HG02759 (cell line): ENCODE results near the gene GRID1.

Experiments used
- ATAC-seq: cut with Tn5 transposase; IDR thresholded peaks from one replicate; pipeline ENCODE4 v1.9.1; 2021; ENCODE audit warnings: mild to moderate bottlenecking, moderate library complexity; ENCODE audit not compliant: unreplicated experiment

The GRID1 gene

GRCh38 chr10:86025509-86025908 is 341.1 kb downstream of the GRID1 start:
- ATAC-seq: no peak

- no peak for ATAC-seq
Measured at GRCh38 chr10:86024281-86025041, 342.1 kb downstream of the GRID1 start.

- no peak for ATAC-seq
Measured at GRCh38 chr10:86023931-86024280, 342.7 kb downstream of the GRID1 start.

- no peak for ATAC-seq
Measured at GRCh38 chr10:86023336-86023735, 343.3 kb downstream of the GRID1 start.

- ATAC-seq: no peak
Measured at GRCh38 chr10:86022906-86023305, 343.7 kb downstream of the GRID1 start.

DNA sequence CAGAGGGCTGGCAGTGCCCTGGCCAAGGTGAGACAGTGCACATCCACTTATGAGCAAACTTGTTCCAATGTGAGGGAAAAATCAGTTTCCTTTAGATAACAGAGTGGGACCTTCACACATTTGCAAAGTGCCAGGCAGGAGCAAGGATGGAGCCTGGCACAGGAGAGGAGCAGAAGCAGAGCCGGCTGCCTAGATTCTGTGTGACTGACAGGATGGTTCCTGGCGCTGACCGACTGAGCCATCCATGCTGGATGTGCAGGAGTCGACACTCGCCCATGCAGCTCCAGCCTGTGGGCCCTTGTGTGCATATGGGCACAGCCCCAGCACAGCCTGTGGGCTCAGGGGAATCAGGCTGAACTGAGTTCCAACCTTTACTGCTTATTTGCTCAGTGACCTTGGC is 346.5 kb downstream of the GRID1 start:
- ATAC-seq: no peak

- no peak for ATAC-seq
Measured at GRCh38 chr10:86019141-86019540, 347.5 kb downstream of the GRID1 start.

DNA sequence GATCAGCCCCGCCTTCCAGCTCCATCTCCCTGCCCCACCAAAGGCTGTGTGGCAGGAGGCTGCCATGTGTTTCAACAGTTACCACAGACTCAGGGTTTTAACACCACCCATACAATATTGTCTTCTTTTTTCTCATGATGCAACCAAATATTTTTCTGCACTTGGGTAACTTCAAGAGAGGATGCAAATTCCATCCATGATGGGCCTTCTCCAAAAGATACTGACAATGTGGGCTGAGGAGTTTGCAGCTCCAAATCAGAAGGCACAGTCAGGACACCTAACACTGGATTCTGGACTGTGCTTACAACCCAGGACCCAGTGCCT is 347.9 kb downstream of the GRID1 start:
- peak; percentile 14 for ATAC-seq

GRCh38 chr10:86017841-86018734 is 348.5 kb downstream of the GRID1 start:
- ATAC-seq: peak; percentile 79

DNA sequence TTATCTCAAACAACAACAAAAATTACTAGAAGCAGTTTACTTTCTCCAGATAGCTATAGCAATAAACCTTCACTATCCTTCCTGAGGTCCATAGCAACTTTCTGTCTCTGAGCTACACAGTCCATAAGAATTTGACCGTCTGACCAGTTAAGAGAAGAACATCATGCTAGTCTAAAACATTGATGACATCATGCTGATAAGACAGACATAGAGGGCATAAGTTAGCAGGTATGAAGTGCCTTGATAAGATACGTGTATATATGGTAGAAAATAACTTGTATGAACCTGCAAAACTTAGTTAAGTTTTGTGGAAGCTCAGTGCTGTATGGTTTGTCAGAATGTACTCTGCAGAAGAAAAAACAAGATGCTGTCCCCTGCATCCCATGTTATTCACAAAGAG is 353.0 kb downstream of the GRID1 start:
- ATAC-seq: no peak

DNA sequence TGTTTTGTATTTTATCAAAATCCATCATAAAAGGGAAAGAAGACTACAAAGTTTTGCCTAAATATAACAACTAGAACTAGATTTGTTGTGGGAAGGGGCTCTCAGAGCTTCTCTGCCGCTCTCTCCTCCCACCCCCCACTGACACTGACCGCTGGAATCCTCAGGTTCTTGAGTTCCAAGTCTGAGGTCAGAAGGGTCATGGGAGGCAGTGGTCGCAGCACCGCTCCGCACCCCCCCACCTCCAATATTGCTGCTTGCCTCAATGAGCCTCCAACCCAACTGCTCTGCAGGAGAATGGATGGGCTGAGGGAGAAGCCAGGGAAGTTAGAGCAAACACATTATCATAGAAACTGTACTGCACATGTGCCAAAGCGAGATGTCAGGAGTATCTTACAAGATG is 359.4 kb downstream of the GRID1 start:
- no peak for ATAC-seq

DNA sequence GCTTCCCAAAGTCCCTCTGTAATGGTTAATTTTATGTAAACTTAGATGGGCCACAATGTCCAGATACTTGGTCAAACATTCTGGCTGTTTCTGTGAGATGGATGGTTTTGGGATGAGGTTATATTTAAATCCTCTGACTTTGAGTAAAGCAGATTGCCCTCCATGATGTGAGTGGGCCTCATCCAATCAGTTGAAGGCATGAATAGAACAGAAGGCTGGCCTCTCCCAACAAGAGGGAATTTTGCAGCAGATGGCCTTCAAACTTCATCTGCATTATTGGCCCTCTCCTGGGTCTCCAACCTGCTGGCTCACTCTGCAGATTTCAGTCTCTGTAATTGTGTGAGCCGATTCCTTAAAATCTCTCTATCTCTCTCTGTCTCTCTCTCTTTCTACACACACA is 362.3 kb downstream of the GRID1 start:
- ATAC-seq: no peak

- no peak for ATAC-seq
Measured at GRCh38 chr10:86003201-86003621, 363.4 kb downstream of the GRID1 start.

- ATAC-seq: no peak
Measured at GRCh38 chr10:86001521-86001920, 365.1 kb downstream of the GRID1 start.

DNA sequence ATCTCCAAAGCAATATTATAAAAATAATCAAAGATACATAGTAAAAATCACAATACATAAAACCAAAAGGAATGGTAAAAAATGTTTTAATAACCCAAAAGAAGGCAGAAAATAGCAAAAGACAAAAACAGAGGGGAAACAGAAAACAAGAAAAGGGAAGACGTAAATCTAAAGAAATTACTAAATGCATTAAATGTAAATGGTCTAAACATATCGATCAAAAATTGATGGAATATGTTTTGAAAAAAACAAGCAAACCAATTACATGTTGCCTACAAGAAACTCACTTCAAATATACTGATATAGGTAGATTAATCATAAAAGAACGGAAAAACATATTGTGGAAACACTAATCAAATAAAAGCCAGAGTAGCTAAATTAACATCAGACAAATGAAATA is 369.1 kb downstream of the GRID1 start:
- ATAC-seq: no peak

DNA sequence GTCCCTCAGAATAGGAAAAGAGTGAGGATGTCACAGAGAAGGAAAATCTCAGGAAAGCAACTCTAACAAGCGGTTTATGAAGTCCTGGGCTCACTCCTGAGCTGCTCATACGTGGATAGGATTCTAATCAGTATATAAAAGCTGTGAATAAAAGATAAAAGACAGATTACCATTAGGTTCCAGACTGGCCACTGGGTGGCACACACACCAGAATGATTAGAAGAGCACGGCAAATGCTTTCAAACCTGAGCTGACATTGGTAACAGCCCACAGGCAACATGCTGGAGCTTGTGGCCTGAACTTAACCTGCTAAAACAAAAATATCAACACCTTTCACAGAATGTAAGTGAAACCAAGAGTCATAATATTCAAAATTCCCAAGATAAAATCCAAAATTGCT is 370.8 kb downstream of the GRID1 start:
- ATAC-seq: peak; percentile 58

DNA sequence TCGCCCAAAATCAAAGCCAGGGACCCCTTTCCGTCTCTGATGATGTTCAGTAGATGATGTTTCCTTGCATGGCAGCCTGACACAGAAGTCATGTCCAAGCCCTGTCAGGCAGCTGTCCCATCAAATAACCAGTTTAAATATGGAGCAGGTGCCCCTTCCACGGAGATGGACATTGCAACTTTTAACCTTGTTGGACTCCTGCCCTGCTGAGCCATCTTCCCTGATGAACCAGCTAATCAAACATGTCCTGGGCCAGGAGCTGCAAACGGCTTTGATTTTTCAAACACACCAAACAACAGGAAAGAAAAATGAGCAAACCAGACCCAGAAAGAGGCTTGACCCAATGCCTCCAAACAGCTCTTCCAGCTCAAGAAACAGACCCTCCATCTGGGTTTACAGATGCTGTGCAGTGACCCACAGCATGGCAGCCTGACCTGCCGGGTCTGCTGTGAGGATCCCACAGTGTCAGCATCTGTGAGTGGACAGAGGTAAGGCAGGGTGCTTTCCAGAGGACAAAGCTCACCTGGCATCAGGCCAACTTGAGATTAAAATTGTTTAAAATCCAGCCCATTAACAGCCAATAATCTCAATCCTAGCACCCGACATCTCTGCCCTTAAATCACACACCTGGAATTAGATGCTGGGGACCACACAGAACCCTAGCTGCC is 372.6 kb downstream of the GRID1 start:
- no peak for ATAC-seq

DNA sequence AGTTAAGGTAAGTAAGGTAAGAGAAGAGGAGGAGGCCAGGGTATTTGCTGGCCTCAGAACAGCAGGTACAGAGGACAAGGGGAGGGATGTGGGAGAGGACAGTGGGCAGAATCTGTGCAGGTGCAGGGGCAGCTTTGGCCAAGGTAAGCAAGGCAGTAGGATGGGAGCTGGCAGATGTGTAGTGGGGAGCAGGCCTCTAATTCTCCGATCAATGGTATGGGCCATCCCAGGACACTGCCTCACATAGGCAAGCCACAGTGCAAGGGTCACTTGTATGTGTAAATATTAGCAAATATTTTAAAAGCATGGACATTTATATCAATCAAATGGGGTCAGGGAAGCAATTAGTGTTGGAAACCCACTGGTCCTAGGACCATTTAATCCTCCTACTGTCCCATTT is 373.5 kb downstream of the GRID1 start:
- no peak for ATAC-seq

GRCh38 chr10:85992324-85992723 is 374.3 kb downstream of the GRID1 start:
- ATAC-seq: no peak

- ATAC-seq: no peak
Measured at GRCh38 chr10:85986777-85987176, 379.8 kb downstream of the GRID1 start.

- no peak for ATAC-seq
Measured at GRCh38 chr10:85983051-85983450, 383.5 kb downstream of the GRID1 start.

GRCh38 chr10:85979598-85979997 is 387.0 kb downstream of the GRID1 start:
- ATAC-seq: no peak
